ENCODE measurements around the gene ATP6V0D1. TPM values are rescaled to one million over a fixed set of nuclear protein-coding genes. Genes with fewer than 3 reads are reported as not detected.
A peak's percentile ranks its signal among the peaks of the same experiment; 100 is the strongest.

Gene ATP6V0D1
- total RNA-seq, 4 donors from 2014 or later = 103 to 131 (median 119) TPM

DNA sequence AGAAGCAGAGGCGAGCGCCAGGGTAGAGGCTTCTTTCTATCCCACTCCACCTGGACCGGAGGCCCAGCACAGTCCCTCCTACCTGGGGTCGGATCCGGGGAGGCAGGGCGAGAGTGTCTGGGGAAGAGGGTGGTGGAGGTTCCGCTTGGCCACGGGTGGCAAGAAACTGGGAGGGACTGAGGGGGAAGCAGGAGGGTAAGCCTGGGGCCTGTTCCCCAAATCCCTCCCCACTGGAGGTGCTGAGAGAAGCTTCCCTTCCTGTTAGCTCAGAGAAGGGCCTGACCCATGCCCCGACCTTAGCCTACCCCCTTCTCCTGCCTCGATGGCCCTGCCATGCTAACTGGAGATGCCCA is 85.9 kb downstream of the ATP6V0D1 start:
- peaks cover 70 to 99% (median 93%) of the 10 kb centered on the region in 4 donors for H3K4me1 ChIP-seq
- TF ChIP-seq, protein P1, sequence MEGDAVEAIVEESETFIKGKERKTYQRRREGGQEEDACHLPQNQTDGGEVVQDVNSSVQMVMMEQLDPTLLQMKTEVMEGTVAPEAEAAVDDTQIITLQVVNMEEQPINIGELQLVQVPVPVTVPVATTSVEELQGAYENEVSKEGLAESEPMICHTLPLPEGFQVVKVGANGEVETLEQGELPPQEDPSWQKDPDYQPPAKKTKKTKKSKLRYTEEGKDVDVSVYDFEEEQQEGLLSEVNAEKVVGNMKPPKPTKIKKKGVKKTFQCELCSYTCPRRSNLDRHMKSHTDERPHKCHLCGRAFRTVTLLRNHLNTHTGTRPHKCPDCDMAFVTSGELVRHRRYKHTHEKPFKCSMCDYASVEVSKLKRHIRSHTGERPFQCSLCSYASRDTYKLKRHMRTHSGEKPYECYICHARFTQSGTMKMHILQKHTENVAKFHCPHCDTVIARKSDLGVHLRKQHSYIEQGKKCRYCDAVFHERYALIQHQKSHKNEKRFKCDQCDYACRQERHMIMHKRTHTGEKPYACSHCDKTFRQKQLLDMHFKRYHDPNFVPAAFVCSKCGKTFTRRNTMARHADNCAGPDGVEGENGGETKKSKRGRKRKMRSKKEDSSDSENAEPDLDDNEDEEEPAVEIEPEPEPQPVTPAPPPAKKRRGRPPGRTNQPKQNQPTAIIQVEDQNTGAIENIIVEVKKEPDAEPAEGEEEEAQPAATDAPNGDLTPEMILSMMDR (IDR thresholded peaks at IDR 0.05) = no peak
- TF ChIP-seq POLR2AphosphoS5 (IDR thresholded peaks at IDR 0.05) (no peak), EP300 (IDR thresholded peaks at IDR 0.05) (no peak), POLR2A (IDR thresholded peaks at IDR 0.05; ENCODE audit: low read depth) (no peak)
- no peak for DNase-seq (ENCODE audit: extremely low spot score)
- no peaks in the 10 kb centered on the region for H3K9me3 ChIP-seq
- H3K4me3 ChIP-seq = no peak overlapping the region
- H3K27ac ChIP-seq (replicated peaks in 1 of 4) = peak overlapping the region; percentile 80 to 88 (median 81)
- H3K36me3 ChIP-seq = peaks cover 0 to 7% (median 0%) of the 10 kb centered on the region in 4 donors
- WGBS = 86% methylated on average over 5 of the region's 10 CpGs
- intact Hi-C loops (cut with DNase I) = no loop called here
- no peaks in the 10 kb centered on the region for H3K27me3 ChIP-seq

DNA sequence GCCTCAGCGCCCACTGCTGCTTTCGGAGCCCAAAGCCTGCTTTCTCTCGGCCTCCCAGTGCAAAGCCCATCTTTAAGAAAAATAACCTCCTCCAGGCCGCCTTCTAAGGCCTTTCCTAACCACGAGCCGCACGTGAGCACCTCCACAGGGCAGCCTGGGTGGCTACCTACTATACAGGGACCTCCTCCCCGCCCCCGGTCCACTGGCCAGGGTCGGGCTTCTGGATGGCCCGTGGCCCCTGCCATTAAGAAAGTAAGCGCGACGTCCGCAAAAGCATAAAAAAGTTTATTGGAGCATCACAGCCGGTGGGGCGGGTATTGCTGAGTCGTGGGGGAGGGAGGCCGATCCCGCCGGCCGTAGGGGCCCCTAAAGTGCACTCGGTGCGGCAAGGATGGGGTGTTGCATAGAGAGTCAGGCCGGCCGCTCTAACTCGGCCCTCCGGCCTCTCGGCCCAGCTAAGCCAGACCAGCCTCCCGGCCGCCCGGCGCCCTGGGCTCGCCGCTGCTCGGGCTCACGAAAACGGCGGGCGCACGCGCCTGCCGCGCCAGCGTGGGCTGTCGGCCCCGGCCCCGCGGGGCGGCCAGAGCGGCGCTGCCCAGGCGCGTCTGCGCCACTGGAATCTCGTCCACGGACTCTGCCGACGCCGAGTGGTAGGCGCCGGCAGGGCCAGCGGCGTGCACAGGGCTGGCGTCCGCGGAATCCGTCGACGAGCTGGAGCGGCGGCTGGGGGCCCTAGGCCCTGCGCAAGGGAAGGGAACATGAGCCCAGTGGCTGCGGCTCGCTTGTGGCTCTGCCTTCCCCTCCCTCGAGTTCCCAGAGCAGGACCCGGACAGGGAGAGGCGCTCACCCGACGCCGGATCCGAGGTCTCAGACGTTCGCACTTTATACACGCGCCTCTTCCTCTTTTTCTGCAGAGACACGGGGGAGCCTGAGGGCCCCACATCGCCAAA is 86.5 kb downstream of the ATP6V0D1 start:
- peak overlapping the region; percentile 80 to 88 (median 81) for H3K27ac ChIP-seq (replicated peaks in 1 of 4)
- DNase-seq (ENCODE audit: extremely low spot score) = no peak
- intact Hi-C loops (cut with DNase I) = no loop called here
- 64% methylated on average over 81 of the region's 88 CpGs for WGBS
- TF ChIP-seq EP300 (IDR thresholded peaks at IDR 0.05) (no peak), POLR2AphosphoS5 (IDR thresholded peaks at IDR 0.05) (no peak), POLR2A (IDR thresholded peaks at IDR 0.05; ENCODE audit: low read depth) (no peak)
- TF ChIP-seq, protein P1 (IDR thresholded peaks at IDR 0.05) = no peak
- peaks cover 0 to 13% (median 0%) of the 10 kb centered on the region in 4 donors for H3K36me3 ChIP-seq
- no peaks in the 10 kb centered on the region for H3K27me3 ChIP-seq
- peaks cover 69 to 99% (median 94%) of the 10 kb centered on the region in 4 donors for H3K4me1 ChIP-seq
- H3K4me3 ChIP-seq = peak overlapping the region; percentile 62 to 74 (median 64)
- H3K9me3 ChIP-seq = no peaks in the 10 kb centered on the region

DNA sequence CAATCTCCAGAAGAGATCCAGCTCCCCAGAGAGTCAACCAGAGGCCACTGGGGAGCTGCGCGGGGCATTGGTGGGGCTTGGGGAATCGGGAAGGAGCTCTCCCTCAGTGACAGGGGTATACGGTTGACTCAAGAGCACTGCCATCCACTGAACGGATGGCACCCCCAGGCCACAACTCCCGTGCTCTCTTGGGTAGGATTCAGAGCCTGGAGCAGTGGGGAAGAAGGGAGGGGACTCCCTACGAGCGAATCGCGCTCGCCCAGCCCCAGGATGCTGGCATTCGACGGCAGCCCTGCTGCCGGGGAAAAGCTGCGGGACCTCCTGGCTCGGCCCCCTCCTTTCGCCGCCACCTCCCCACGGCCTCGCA is 87.2 kb downstream of the ATP6V0D1 start:
- intact Hi-C loops (cut with DNase I) = no loop called here
- no peaks in the 10 kb centered on the region for H3K9me3 ChIP-seq
- H3K4me1 ChIP-seq = peaks cover 63 to 96% (median 92%) of the 10 kb centered on the region in 4 donors
- peak overlapping the region; percentile 80 to 88 (median 81) for H3K27ac ChIP-seq (replicated peaks in 1 of 4)
- TF ChIP-seq POLR2A (IDR thresholded peaks at IDR 0.05; ENCODE audit: low read depth) = no peak
- 7% methylated on average over 6 of the region's 20 CpGs for WGBS
- peak overlapping the region; percentile 62 to 74 (median 64) for H3K4me3 ChIP-seq
- no peak for DNase-seq (ENCODE audit: extremely low spot score)
- peaks cover 0 to 17% (median 0%) of the 10 kb centered on the region in 4 donors for H3K36me3 ChIP-seq
- no peaks in the 10 kb centered on the region for H3K27me3 ChIP-seq

DNA sequence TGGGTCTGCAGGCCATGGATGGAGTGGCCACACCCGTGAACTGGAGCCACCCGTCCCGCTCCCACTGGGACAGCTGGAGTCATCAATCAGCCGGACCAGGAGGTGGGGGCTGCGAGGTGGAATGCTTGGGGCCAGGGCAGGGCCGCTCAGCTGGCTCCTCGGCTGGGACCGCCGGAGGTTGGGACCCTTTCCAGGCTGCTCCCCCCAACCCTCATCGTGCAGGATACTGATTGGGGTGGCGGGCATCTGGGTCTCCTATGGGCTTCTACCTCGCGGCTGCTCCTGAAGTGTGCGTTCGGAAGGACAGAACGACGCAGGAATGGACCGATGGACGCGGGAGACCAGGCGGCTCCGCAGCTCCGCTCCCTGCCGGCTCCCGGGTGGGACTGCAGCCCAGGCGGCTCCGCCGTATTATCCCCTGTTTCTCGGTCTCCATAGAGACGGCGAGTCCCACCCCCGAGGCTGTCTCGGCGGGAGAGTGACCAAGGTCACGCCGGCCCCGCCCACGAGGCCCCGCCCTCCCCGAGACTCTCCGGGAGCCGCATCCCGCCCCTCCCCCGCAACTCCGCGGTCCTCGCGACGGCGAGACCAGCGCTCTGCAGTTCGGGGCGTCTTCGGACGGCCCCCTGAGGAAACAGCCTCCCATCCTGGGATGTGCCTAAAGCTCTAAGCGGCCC is 87.7 kb downstream of the ATP6V0D1 start, which contains the start of gene TPPP3:
TPPP3 (minus strand) TSS at position 388 of the 677 bp plus-strand sequence. CDS start 2,387 bp downstream, outside the sequence.
- TF ChIP-seq POLR2A (IDR thresholded peaks at IDR 0.05; ENCODE audit: low read depth) (no peak), EP300 (IDR thresholded peaks at IDR 0.05) (no peak), POLR2AphosphoS5 (IDR thresholded peaks at IDR 0.05) (peak; percentile 76 to 91)
- TF ChIP-seq, protein P1 (IDR thresholded peaks at IDR 0.05) = peak; percentile 60 to 95 (median 66)
- Histone ChIP-seq H3K27ac (replicated peaks in 1 of 4) (peak within 1 kb of the TSS; percentile 80 to 88 (median 81)), H3K36me3 (peaks cover 0 to 18% (median 0%) of the 10 kb centered on the region in 4 donors), H3K27me3 (no peaks in the 10 kb centered on the region), H3K4me3 (peak within 1 kb of the TSS; percentile 62 to 74 (median 64)), H3K4me1 (peaks cover 63 to 91% (median 87%) of the 10 kb centered on the region in 4 donors), H3K9me3 (no peaks in the 10 kb centered on the region)
- intact Hi-C loops (cut with DNase I) = no loop called here
- WGBS = no CpG with 5 or more reads among the region's 56 CpGs
- DNase-seq (ENCODE audit: extremely low spot score) = no peak
